Stimulated activated CD8-positive, alpha-beta memory T cell treated with anti-CD3 and anti-CD28 coated beads, Interleukin-15, amount 100 ng/mL, for 48 hours (primary cell): ENCODE measurements around the gene SCFD2.

Source experiments
- DNase-seq, 2 donors: peaks; one replicate each; pipeline ENCODE4 v3.0.0-alpha.2; 2020; ENCODE audit warnings: low read depth in 2 of 2

SCFD2 gene

DNA sequence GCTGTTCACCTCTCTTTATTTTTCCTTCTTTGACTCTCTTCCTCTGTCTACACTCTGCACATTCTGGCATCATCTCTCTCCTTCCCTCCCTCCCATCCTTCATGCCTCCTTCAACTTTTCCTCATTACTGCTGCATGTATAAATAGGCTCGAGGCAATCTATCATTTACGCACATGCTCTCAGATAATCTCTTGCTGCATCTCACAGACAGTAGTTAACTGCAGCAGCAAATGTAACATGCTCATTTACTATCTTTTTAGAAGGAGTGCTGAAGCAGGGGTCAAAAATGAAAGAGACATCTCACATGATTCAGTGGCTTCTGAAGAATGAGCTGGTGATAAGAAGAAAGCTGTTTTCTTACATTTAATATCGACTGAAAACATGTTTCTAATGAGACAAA, 376.0 kb downstream of the SCFD2 start:
- no peak for DNase-seq

GRCh38 chr4:52987392-52988056, 378.3 kb downstream of the SCFD2 start:
- DNase-seq: no peak

DNA sequence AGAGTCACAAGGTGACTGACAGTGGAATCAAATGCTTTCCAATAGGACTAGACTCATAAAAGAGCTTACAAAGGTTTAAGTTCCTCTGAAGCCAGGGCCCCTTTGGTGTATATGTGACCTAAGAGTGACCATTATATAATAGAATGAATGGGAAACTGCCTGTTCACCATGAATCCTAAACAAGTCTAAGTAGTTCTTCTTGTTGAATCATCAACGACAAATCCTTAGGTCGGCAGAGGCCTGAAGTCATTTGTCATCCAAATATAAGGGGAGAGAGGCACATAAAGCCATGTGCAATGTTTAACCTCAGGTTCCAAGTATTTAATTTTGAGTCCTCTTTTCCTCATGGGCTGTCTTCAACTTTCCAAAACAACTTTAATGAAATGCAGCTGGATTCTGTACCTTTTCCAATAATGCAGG, 381.4 kb downstream of the SCFD2 start:
- no peak for DNase-seq

- DNase-seq: no peak
Measured at GRCh38 chr4:52983563-52984303, 382.1 kb downstream of the SCFD2 start.

DNA sequence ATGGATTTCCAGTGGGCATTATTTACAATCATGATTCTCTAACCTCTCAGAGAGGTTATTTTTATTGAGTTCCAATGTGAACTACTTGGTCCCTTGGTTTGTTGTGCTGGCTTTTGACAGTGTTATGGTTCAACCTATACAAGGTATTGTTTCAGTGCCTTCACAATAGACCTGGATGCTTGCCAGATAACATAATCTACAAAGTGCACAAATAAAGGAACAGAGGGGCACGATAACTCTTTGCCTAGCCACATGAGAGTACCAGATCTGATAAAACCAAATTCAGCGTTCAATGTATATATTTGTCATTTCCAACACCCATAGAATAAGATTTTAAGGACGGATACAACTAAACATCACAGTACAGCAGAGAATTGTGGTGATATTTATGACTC, 382.9 kb downstream of the SCFD2 start:
- DNase-seq: no peak

DNA sequence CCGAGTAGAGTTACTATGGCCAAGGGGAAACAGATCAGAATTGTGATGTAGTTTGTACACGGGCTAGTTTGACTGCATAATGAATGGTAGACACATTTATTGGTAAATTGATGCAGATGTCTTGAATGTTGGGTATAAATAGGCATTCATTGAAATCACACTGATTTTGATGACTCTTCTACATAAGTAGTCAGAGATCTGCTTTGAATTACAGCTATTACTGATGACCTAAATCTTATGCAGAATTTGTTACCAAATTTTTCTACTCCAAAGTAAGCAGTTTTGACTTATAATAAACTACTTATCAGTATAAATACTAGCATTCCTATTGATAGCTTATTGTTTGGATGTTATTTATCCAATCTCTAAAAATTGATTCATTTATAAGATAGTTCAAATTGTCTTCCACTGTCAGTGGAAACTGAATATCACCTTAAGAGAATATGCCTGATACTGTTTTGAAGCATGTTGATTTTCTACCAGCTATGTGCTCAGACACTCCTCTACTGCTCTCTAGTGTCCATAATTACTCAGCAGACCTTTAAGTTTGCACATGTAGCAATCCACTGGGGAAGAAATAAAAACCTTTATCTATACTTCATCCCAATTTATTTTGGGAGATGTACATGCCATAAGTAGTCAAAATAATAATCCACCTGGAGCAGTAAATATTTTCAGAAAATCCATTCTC, 383.5 kb downstream of the SCFD2 start:
- DNase-seq: no peak

GRCh38 chr4:52979821-52980590, 385.9 kb downstream of the SCFD2 start:
- no peak for DNase-seq

GRCh38 chr4:52979020-52979419, 386.8 kb downstream of the SCFD2 start:
- no peak for DNase-seq

DNA sequence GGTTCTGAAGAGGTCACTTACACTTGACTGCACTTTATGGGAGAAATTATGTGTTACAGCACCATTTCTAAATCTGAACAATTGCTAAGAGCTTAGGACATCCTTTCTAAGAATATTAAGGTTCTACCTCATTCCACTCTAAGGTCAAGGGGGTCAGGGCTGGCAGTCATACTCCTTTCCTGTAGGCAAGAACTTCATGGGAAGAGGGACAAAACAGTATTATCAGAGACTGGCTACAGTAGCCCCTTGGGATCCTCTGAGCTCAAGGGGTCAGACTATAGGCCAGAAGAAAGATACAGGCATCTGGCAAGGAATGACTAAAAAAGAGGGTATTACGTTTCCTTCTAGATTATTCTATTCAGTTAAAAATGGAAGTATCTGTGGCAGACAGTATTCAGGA, 388.6 kb downstream of the SCFD2 start:
- no peak for DNase-seq

GRCh38 chr4:52976523-52977230, 389.2 kb downstream of the SCFD2 start:
- DNase-seq: no peak

GRCh38 chr4:52968691-52969090, 397.2 kb downstream of the SCFD2 start:
- no peak for DNase-seq

- no peak for DNase-seq
Measured at GRCh38 chr4:52968241-52968640, 397.6 kb downstream of the SCFD2 start.

DNA sequence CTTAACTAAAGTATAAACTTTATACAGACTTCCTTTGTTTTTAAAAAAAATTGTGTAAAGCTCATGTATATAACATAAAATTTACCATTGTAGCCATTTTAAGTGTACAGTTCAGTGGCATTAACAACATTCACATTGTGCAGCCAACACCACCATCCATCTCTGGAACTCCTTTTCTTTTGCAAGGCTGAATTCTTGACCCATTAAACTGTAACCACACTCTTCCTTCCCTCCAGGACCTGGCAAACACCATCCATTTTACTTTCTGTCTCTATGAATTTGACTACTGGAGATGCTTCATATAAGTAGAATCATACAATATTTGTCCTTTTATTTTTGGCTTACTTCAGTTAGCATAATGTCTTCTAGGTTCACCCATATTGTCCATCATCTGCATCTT, 399.1 kb downstream of the SCFD2 start:
- DNase-seq: no peak

GRCh38 chr4:52966172-52966571, 399.7 kb downstream of the SCFD2 start:
- DNase-seq: no peak

DNA sequence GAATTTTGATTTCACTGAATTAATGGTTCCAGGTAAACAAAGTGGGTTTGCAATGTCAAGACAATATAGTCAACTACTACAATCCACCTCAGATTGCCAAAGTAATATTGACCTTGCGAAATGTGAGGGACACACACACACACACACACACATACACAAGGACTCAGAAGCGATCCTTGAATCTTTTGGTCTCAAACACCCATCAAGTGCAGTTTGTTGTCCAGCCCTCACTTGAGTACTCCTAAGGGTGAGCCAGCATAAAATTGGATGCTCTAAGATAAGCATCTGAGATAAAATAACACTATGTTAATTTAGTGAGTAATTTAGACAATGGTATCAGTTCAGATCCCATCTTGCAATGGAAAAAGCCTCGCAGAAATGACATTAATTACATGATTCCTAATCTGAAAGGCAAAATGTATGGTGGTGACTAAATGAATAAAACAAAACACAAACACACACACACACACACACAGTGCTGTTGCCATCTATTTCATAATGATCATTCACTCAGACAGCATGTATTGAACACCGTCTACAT, 401.2 kb downstream of the SCFD2 start:
- no peak for DNase-seq

DNA sequence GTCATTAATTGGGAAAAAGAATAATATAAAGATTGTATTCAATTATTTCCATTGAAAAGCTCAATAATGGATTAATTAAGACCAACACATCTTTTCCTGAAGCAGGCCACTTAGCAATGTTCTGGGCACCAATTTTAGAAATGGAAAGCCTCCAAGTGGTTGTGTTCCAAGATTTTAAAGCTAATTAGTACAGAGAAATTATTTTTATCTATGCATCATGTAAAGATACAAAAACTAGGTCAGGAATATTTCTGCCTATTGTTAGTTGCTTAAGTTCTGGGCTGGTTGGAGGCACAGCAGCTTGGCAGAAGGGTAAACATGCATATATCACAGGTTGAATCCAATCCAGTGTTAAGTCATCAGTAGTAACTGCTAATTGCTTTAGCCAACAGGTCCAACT, 401.9 kb downstream of the SCFD2 start:
- DNase-seq: no peak

GRCh38 chr4:52962721-52963120, 403.1 kb downstream of the SCFD2 start:
- no peak for DNase-seq

- DNase-seq: no peak
Measured at GRCh38 chr4:52961666-52962412, 404.0 kb downstream of the SCFD2 start.

DNA sequence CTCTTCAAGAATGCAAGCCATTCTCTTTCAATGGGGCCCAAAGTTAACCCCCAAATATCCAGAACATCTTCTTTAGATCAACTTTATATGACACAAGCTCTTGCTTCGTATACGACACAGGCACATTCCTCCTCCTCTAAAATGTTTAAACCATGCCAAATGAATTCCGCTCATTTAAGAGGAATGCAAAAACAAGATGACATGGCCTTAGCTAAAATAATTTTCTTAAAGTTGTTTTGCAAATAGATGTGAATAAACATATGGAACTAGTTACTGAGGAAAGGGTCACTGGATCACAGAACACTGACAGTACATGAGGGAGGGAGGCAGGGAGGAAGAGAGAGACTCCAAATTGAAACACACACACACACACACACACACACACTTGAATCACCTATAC, 406.3 kb downstream of the SCFD2 start:
- DNase-seq: no peak

GRCh38 chr4:52957835-52958631, 407.8 kb downstream of the SCFD2 start:
- DNase-seq: no peak
